HG02759 (cell line): ENCODE measurements around the gene UTS2B.

ENCODE experiments used
- ATAC-seq: cut with Tn5 transposase; IDR thresholded peaks from one replicate; pipeline ENCODE4 v1.9.1; 2021; ENCODE audit warnings: mild to moderate bottlenecking, moderate library complexity; ENCODE audit not compliant: unreplicated experiment

The UTS2B gene, protein sequence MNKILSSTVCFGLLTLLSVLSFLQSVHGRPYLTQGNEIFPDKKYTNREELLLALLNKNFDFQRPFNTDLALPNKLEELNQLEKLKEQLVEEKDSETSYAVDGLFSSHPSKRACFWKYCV

DNA sequence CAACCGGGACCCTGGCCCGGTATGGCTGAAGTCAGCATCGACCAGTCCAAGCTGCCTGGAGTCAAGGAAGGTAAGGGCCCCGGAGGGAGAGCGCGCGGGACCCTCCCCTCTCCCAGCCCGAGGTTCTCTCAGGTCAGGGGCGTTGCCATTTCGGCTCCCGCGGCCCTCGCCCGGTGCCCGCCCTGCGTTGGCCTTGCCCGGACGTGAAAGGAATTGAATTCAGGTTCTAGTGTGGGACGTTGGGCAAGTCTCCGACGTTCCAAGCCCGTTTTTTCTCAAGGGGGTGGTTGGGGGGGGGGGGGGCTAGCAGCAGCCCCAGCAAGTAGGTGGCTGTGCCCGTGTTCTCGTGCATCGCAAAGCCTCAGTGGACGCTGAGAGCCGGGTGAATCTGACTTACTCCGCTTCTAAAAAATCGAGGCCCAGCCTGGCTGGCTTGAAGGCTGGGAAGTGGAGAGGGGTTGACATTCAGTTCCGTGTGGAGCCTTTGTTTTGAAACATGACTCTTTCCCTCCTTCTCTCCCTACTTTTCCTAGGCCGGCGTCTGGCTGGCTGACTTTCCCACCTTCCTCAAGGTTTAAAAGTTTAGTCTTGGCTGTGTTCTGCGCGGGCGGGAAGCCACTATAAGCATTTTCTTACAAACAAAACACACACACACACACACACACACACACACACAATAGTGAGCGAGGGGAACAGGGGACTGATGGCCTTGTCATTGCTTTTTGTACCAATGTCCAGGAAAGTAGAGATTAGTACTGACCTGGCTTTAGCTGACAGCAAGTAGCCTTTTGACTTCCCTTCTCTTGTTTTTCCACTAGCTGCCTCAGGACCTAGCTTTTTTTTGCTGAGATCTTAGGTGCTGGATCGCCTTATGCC lies at the start of gene UTS2B:
UTS2B (minus strand) TSS at position 873 of the 876 bp plus-strand sequence. CDS start 48,337 bp downstream, outside the sequence.
- ATAC-seq, result peak; percentile 35

DNA sequence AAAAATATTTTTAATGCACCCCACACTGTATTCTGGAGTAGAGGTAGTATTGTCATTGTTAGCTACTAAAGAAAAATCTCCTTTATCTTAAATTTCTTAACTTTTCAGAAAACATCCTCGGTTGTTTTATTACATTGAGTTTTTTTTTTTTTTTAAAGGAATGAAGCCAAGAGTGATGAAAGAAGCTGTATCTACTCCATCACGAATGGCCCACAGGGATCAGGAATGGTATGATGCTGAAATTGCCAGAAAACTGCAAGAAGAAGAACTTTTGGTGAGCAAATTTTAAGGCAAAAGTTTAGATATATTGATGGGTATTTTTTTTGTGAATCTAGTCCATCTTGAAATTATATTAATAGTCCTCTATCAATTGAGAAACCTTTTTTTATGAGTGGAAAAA lies 49.7 kb upstream of the UTS2B start:
- no peak for ATAC-seq

DNA sequence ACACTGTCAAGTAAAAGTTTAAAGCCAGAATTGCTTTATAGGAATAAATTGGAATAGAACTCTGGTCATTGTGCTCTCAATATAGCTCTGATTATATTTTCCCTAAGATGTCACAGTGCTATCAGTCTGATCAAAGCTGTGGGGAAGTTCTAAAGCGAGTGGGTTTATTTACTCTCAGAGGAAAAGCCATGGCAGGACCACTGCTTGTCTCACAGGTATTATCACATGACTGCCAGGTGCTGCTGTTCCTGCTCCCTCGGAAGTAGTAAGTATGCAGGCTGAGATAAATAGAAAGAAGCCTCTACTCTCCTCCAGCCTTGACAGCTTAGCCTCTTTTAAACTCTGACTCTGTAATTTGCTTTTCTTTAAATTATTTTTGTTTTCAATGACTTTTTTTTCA lies 49.1 kb upstream of the UTS2B start:
- ATAC-seq, result no peak

DNA sequence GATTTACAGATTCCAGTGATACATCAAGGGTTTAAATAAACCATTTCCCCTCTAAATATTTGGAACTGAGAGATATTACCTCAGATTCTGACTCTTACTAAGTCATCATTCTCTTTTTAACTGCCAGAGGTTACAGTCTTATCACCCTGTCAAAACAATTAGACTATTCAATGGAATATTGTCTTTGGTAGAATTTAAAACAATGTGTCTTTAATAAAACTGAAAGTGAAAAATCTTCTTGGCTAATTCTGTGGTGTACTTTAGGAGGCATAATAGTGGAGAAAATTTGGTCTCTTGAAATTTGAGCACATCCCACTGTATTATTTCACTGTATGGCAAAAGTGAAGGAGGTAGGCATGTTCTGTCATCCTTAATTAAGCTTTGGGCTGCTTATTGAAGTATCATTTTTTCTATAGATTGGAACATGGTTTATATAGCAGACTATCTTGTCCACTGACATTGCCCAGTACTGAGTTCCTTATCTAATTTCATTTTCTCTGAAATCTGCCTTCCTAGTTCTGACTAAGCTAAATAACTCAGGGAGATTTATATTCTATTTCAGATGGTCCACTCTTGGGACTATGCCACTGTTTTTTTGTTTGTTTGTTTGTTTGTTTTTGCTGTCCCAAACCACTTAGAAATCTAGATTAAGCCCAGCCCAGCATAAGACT lies 48.0 kb upstream of the UTS2B start:
- ATAC-seq, result no peak

DNA sequence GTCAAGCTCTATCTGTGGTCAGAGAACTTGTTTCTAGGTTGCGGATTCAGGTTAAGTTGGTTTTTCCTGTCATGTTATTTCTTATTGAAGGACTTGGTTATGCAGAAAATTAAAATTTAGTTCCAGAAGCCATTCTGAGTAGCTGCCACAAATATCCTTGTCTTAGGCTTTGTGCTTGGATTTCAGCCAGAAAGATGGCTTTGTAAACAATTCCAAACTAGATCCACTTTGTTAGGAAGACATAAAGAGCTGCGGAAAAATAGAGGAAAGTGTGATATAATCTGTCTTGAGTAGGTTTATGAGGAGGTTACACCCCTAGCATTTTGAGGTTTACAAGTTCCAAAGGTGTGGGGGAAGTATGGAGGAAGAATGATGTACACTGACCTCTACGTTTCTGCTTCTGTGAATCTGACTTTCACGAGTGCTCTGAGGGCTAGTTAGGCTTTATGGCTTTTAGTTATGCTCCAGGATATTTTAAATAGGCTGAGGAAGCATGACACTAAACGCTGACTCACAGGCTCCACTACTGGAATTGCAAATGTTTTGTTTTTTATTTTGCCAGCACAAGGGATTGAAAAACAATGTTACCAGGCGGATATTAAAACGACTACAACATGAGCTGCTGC lies 46.3 kb upstream of the UTS2B start:
- ATAC-seq, result no peak

DNA sequence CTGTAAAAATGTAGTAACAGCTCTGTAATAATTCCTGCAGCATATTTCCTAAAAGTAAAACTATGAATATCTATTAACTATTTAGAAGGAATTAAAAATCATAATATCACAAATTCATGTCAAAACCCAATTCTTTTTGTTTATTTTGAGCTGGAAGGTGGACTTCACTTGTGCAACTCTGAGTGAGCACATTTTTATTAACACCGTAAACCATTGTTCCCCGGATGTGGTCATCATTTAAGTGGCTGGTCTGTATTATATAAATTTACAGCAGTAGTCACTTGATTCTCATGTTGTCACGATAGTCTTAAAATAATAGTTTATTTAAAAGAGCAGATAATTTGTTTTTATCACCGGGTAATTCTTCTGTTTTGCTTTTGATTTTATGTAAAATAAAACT lies 43.0 kb upstream of the UTS2B start:
- ATAC-seq, result no peak

DNA sequence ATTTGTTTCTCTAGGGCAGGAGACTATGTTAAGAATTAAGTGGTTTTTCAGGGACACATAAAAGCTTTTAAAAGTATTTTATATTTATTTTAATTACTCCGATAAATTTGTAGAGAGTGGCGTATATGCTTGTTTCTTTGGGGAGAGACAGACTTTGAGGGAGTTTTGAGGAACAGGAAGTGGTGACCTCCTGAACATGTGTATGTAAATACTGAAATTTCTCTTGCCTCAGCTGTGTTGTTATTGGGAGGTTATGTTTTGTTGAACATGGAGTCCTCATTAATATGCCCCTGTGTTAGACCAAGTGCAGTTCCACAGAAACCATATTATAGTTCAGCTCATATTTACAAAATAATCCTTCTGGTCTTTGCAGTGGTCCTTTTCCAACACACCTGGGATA lies 41.8 kb upstream of the UTS2B start:
- no peak for ATAC-seq

DNA sequence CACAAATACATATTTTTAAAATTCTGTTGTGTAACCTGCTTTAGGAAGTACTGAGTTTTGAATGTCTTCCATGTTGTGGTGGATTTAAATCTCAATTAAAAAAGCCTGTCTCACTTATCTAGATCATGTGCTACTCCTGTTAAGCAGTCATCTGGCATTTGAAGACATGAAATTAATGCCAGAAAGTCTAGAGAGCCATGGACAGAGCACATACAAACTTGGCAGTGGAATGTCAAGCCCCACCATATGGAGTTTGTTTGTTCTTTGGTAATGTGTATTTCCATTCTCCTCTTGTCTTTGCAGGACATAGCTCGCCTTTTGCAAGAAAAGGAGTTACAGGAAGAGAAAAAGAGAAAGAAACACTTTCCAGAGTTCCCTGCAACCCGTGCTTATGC lies 39.3 kb upstream of the UTS2B start:
- no peak for ATAC-seq

DNA sequence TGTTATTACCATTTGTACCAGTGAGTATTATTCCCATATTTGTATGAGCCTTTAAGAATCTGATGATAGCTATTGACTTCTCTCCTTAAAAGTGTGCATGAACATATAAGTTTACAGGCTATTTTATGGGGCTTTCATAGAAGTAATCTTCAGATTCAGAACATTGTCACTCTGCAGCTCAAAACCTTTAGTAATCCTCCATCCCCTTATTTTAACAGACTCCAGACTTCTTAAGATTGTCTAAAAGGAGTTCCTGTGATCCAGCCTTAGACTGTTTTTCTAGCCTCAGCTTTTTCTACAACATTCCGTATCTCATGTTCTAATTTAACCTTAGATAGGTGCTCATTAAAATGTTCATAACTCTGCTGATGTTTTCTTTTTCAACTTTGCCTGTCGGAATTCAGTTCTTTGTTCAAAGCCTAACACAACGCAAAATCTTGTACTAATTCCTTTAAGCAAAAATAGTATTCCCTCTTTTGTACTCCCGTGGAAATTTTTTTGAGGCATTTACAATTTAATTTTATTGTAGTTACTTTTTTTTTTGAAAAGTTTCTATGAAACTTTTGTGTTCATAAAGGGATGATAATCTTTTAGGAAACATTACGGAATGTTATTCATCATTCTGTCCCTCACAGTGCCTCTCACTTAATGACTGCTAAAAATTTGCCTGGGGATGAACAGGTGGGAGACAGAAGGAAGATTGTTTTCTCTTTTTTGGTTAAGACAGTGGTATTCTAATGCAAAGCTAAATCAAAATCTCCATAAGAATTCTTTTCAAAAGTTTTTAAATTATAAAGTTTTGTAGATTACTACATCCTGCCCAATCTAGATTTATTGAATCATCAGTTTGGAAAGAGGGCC lies 38.7 kb upstream of the UTS2B start:
- ATAC-seq, result no peak

DNA sequence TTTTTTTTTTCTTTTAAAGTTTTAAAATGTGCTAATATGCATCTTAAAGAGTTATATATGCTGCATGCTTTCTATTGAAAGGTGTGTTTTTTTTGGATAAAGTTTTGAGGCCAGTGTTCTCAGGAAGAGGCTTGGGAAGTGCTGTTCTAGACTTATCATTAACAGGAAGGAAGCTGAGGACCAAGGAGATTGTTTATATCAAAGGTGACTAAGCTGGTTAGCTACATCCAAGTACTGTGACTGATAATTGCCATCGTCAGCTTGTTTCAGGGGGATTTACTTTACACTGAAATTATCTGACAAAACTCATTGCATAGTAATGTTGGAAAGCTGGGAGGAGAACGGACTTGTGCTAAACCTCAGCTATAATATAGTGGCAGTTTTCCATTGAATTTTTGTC lies 36.3 kb upstream of the UTS2B start:
- no peak for ATAC-seq

DNA sequence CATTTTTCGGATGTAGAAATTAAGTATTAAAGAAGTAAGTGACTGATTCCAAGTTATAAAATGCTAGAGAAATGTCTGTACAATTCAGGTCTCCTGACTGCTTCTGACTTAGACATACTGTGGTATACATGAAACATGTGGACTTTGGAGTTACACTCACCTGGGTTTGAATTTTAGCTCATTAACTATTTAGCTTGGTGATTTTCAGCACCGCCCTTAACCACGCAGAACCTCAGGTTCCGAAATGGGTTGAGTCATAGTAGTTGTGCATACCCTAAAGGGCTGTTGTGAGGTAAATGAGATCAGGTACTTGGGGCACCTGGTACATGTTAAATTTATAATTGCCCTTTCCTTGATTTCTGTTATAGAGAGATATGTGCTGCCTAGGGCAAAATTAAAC lies 32.9 kb upstream of the UTS2B start:
- no peak for ATAC-seq

DNA sequence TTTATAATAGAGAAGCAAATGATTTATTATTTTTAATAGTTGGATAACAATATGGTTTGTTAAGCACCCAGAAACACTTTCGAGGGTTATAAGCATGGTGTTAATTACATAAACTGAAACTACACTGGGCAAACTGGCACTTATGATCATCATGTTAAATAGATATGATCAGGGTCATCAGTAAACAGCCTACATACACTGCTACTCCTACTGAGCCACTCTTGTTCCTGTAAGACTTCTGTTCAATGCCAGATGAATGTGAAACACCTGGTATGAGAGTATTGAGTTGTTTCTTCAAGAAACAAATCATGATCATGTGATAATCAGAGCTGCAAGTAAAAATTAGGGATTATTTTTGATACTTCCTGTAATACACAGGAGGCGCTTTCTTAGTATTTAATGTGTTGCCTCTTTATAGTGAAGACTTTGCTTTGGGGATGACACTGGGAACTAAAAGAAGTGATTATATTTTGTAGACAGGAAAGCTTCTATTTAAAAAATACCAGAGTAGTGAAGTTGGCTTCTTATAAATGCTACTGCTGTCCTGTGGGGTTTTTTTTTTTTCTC lies 32.3 kb upstream of the UTS2B start:
- no peak for ATAC-seq

DNA sequence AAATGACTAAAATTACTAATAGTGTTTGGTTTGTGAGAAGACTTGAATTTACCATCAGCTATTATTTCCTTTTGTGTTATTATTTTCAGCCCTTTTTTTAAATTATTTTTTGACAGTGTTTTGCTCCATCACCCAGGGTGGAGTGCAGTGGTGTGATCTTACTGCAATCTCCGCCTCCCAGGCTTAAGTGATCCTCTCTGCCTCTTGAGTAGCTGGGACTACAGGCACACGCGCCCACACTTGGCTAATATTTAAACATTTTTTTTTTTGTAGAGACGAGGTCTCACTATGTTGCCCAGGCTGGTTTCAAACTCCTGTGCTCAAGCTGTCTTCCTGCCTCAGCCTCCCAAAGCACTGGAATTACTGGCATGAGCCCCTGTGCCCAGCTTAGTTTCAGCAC lies 31.7 kb upstream of the UTS2B start:
- no peak for ATAC-seq

DNA sequence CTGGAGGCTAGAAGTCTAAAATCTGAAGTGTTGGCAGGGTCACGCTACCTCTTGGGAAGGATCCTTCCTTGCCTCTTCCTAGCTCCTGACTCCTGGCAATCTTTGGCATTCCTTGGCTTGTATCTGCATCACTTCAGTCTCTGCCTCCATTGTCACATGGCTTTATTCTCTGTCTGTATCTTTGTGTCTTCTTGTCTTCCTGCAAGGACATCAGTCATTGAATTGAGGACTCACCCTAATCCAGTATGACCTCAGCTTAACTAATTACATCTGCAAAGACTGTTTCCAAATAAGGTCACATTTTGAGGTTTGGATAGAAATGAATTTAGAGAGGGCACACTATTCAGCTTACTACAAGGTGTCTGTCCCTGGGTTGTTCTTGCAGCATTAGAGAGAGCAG lies 31.1 kb upstream of the UTS2B start:
- ATAC-seq, result no peak

DNA sequence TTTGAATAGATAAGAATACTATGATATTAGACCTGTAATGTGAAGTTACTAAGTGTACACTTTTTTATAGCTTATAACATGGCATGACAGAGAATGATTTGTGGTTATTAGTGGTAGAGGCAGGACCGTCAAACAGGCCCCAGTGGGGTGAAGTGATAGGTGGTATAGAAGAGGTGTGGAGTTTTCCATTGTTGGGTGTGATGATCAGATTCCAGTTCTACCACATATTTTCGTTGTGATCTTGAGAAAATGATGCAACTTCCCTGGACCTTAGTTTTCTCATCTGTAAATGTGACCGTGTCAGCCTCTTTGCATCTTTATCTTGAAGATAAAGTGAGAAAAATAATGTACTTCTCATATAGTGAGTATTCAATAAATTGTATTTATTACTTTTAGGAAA lies 30.3 kb upstream of the UTS2B start:
- no peak for ATAC-seq

DNA sequence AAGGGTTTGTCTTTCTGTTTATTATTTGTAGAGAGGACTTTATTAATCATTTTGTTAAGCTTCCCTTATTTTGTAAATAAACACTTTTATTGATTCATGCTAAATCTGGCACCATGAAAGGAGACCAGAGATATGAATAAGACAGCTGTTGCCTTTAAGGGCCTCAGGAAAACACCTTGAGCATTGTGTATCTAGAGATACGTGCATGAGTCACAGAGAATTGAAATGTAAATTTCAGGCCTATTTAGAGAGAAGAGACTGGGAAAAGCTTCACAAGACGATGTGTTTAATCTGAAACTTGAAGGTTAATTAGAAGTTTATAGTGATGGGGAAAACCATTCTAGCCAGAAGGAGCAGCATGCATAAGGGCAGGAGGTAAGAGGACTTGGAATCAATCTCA lies 28.6 kb upstream of the UTS2B start:
- ATAC-seq, result peak; percentile 42

DNA sequence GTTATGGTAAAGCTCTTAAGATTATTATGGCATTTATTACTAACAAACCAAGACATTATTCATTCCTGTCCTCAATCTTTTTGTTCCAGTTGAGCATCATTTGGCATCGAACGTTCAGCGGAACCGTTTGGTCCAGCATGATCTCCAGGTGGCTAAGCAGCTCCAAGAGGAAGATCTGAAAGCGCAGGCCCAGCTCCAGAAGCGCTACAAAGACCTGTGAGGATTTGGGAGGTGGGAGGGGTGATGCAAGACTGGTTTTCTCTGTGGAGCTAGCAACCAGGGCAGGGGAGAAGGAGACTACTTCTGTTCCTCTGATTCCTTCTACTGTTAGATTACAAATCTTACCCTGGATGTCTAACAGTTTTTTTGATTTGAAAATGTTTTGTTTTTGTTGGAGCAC lies 27.6 kb upstream of the UTS2B start:
- no peak for ATAC-seq

DNA sequence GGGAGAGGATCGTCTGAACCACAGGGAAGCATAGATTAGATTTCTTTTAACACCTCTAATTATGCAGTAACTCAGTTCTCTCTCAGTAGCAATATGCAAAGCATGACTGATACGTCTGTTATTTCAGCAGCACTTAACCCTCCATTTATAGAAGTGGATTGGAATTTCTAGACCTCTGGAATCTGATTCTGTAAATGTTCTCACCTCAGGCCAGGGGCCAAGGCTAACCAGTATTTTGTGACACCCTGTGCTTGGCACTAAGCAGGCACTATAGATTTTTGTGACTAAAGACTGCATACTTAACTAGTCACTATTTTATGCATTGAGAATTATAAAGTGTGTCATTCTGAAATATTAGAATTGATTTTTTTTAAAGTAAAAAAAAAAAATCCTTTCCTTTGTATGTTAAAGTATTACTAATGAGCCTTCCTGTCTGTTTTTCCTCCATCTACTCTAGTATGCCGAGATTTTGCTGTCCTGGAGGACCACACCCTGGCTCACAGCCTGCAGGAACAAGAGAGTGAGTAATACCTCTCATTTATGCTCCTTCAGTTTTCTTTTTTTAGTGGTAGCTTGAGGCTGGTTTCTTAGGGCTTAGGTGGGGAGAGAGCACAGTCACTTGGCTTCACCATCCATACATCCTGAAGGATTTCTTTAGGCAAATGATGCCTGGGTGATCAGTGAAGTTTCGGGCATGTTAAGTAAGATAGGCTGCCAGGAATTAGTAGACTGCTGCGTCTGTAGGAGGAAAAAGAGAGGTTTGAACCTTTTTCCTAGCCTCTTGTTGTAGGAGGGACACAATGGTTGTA lies 26.5 kb upstream of the UTS2B start:
- ATAC-seq, result no peak

DNA sequence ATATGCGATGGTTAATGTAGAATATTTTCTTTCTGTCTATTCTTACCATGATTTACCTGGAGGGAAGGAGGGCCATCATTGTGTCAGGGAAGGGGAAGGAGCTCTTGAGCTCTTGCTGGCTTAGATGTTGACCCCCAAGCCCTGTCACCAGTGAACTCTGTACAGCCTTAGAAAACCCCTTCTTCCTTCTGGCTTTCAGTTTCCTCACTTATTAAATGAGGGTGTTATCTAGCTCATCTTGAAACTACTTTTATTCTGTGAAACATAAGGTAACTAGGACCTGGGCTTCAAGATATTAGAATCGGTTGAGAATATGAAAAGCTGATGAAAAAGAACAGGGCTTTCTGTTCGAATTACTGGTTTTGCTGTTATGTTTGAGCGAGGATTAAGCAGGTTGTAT lies 25.1 kb upstream of the UTS2B start:
- peak; percentile 81 for ATAC-seq
